ENCODE measurements around the gene MYRFL.
"Not testable (repeated sequence)": the region's sequence is repeated elsewhere in the genome, so short reads cannot be mapped to it uniquely, and the experiment has no call there.

MYRFL gene

DNA sequence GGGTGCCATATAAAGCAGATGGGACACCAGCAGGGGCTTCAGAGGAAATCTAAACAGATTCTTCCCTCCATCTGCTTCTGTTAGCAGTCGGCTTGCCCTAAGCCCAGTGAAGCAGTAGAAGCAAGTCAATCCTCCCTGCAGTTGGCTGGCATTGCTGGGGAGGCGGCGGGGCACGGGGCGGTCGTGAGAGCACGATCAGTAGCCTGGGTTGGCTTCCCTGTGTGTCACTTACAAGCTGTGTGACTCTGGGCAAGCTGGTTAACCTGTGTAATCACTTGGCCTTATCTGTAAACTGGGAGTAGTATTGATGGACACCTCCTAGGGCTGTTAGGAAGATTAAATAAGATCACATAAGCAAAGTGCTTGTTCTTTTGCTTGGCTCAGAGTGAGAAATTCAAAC lies 19.4 kb downstream of the MYRFL start:
- DNase-seq: no peak

DNA sequence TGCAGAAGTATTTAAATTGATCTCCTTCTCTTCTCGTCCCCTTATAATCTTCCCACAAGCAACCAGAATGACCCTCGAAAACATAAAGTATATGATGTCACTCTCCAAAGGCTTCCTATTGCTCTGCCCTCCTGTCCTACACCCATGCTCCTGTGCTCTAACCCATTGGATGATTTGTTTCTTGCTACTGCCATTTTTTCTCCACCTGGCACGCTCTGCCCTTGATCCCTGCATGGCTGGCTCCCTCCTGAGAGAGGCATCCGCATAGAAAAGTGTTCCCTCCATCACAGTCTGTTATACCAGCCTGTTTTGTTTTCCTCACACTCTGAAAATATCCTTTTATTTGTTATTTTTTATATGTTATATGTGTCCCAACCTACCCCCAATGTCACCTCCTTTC lies 19.8 kb downstream of the MYRFL start:
- no peak for DNase-seq

DNA sequence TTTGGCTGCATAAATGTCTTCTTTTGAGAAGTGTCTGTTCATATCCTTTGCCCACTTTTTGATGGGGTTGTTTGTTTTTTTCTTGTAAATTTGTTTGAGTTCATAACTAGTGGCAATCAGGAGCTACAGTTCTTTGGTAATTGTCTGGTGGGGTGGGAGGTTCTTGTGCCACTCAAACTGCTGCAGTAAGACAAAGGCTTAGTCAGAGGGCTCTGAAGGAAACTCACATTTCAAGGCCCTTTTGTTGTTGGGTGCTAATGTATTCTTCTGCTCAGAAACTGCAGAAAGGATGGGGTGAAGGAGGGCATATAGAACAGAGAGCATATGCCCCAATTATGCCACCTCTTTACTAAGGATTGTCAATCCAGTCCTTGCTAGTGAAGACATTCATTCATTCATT lies 21.9 kb downstream of the MYRFL start:
- DNase-seq: no peak

DNA sequence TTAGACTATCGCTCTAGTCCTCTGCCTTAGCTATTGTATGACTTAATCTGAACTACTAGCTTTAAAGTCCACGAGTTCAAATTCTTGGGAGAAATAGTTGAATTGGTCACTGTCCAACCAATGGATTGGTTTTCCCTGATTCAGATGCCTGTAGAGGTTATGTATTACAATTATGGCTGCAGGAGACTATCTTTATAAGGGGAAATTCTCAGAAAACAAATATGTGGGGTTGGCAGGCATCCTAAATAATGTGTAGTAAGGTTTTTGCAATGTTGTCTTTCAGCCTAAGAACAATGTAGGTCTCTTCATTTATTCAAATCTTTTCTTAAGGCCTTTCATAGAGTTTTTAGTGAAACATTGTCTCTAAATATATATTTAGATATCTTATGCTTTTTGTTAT lies 26.9 kb downstream of the MYRFL start:
- no peak for DNase-seq

DNA sequence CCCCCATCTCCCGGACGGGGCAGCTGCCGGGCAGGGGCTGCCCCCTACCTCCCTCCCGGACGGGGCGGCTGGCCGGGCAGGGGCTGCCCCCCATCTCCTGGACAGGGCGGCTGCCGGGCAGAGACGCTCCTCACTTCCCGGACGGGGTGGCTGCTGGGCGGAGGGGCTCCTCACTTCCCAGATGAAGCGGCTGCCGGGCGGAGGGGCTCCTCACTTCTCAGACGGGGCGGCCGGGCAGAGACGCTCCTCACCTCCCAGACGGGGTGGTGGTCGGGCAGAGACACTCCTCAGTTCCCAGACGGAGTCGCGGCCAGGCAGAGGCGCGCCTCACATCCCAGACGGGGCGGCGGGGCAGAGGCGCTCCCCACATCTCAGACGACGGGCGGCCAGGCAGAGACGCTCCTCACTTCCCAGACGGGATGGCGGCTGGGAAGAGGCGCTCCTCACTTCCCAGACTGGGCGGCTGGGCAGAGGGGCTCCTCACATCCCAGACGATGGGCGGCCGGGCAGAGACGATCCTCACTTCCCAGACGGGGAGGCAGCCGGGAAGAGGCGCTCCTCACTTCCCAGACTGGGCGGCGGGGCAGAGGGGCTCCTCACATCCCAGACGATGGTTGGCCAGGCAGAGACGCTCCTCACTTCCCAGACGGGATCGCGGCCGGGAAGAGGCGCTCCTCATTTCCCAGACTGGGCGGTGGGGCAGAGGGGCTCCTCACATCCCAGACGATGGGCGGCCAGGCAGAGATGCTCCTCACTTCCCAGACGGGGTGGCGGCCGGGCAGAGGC lies 28.3 kb downstream of the MYRFL start:
- DNase-seq: not testable (repeated sequence)

DNA sequence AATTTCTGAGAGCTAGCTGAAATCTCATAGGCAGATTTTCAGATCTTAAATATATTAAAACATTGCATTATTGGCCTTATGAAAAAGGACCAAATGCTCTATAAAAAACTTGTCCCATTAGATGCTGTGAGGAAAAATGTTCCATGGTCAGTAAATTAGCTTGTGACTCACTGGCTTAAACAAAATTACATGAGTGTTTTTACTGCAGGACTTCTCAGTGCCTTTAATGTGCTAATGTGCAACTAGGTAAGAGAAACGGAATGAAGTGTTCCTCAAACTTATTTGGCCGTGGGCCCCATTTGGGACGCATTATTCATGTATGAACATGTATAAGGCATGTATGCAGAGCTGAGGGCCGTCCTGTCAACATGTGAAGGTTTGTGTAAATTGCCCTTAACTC lies 41.7 kb downstream of the MYRFL start:
- no peak for DNase-seq

DNA sequence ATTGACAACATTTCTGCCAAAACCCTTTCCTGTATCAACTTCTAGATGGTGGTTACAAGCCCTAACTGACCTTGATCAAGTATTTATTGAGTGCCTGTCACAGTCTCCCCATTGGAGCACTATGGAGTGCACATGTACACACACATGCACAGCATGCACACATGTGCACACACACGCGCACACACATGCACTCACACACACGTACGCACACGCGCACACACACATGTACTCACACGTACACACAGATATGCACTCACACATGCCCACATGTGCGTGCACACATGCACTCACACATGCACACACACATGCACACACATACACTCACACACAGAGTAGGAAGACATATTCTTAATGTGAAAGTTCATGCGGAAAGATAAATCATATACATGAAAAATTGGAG lies 43.7 kb downstream of the MYRFL start:
- no peak for DNase-seq

DNA sequence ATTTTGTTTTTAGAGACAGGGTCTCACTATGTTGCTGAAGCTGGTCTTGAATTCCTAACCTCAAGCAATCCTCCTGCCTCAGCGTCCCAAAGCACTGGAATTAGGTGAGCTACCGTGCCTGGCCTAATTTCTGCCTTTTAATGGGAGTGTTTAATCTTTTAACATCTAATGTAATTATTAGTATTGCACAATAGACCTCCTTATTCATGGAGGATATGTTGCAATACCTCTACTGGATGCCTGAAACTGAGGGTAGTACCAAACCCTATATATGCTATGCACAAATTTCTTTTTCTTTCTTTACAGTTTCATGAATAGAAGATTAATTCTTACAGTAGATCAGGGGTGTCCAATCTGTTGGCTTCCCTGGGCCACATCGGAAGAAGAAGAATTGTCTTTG lies 47.8 kb downstream of the MYRFL start:
- DNase-seq: no peak

DNA sequence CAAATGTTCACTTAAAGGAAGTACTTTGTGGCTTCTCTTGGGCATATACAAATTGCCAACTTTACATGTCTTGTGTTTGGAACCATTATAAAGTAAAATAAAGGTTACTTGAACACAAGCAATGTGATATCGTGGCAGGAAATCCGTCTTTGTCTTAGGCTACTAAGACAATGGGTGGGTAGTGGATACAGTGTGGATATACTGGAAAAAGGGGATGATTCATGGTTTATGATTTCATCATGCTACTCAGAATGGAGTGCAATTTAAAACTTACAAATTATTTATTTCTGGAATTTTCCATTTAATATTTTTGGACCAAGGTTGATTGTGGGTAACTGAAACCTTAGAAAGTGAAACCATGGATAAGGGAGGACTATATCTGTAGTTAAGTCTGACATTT lies 48.4 kb downstream of the MYRFL start:
- DNase-seq: no peak

DNA sequence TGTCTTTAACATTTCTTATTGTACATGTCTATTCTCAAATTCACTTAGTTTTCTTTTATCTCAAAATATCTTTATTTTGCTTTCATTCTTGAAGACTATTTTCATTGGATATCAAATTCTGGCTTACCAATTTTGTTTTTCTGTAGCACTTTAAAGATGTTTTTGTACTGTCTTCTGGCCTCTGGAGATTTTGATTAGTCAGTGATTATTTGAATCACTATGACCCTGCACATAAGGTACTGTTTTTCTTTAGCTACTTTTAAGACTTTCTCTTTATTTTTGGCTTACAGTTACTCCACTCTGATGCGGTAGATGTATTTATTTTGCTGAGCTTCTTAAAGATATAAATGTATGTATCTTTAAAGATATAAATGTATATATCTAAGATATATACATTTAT lies 49.6 kb downstream of the MYRFL start:
- no peak for DNase-seq

DNA sequence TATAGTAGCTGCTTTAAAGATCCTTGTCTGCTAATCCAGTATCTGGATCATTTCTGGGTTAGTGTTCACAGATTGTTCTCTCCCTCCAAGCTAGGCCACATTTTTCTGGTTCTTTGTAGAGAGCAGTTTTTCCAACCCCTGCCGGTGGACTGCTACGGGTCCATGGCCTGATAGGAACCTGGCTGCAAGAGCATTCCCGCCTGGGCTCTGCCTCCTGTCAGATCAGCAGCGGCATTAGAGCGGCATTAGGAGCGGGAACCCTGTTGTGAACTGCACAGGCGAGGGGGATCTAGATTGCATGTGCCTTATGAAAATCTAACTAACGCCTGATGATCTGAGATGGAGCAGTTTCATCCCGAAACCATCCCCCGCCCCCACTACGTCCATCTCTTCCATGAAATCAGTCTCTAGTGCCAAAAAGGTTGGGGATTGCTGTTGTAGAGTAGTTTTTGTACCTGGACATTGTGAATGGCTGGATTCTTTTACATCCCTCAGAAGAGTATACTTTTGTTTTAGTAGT lies 50.4 kb downstream of the MYRFL start:
- DNase-seq: no peak

DNA sequence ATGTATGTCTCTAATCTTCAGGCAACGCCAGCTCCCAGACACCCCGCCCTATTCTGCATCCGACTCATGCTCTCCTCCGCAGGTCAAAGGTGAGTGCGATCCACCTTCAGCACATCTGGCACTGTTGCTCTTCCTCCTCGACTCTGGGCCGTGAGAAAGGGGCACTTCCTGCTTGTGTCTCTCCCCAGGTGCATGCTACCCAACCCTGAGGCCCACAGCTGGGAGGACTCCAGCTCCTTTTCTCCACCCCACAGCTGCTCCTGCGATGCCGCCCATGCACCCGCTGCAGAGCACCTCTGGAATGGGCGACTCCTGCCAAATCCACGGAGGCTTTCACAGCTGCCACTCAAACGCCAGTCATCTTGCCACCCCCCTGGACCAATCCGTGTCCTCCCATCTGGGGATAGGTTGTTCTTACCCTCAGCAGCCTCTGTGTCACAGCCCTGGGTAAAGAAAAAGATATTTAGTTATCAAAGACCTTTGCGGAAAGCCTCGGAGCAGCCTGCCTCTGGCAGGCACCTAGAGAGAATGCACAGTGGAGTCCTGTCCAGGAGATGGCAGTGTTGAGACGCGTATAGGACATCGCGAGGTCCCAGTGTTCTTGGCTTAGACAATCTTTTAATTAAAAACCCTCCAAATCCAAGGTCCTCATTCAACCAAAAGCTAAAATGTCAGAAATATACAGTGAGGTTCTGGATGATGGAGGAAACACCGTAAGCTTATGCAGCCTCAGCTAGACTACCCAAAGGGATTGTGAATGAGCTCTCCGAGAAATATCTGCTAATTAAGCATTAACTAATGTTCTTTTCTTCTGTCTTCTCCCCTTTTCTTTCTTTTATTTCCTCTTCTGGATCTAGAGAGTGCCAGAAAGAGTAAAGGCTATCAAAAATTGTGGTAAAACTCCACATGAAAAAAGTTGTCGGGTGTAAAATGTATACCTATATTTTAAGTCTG lies 54.3 kb downstream of the MYRFL start:
- peak; percentile 93 for DNase-seq

DNA sequence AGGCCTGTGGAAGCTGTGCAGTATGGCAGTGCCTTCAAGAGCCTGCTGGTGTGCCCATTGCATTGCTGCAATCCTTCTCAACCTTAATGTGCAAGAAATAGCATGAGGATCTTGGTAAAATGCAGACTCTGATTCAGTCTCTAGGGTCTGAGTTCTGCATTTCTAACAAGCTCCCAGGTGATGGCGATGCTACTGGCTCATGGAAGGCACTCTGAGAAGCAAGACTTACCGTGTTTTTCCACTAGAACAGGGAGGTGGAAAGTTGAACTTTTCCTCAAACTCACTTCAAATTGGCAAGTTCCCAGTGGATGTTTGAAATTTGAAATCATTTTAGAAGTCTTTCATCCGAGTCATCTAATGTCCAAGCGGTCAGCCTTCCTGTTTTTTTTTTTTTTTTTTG lies 55.5 kb downstream of the MYRFL start:
- DNase-seq: peak; percentile 44

DNA sequence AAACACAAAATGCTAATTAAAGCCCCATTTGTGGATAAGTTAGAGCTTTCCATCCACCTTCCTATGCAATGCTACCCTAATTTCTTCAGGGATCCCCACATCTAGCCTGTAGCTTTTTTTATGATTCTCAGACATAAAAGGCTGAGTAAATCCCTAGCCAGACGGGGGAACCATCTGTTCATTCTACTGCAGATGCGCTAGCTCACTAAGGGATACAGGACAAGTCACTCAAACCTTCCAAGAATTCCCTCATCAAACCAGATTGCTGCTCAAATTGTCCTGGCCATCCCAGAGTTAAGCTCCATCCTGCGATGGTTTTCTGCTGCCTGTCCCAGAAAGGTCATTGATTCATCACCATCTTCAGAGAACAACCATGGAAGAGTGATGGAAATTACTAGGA lies 56.7 kb downstream of the MYRFL start:
- no peak for DNase-seq

DNA sequence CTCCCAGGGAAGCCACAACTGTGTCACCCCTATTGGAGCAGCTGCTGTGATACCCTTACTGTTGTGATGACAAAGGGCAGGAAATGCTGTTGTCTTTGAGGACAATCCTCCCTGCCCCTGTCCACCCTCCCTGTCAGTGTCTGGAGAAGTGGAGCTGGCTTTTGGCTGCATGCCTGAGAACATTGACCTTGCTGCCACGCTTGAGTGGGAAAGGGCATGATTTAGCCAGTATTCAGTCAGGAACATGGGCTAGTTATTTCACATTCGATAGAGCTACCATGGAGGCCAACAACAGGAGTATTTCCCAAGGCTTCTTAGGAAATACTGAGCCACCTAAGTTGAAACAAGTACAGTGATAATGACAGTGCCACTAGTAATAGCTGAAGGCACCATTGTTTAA lies 59.4 kb downstream of the MYRFL start:
- peak; percentile 79 for DNase-seq

DNA sequence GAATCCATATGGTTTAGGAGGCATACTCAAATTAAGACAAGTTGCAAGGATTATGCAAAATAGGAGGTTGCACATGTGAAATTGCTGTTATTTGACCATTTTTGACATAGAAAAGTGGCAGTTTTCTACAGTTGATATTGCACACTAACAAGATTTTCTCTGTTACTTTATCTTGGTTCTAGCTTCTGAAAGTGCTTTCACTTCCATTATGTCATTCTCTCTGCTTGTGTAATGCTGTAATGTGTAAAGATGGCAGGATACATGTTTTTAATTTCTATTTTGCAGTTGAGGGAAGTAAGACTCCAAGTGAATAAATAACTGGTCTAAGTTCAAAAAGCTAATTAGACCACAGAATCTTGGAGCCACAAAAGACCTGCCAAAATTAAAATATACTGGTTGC lies 60.6 kb downstream of the MYRFL start:
- no peak for DNase-seq

DNA sequence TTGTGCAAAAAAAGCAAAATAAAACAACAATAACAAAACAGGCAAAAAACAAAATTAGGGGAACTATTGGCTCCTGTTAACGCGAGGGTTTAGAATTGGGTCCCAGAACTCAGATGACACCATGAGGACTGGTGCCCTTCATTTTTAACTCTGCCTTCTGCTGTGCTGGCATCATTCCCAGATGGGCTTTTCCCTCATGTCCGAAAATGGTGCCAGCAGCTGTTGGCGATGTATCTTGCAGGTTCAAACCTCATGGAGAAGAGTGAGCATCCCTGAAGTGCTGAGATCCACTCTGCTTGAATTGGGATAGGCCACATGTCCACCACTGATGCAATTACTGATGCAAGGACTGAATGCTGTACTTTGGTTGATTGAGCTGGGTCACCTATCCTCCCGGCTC lies 61.1 kb downstream of the MYRFL start:
- DNase-seq: no peak

DNA sequence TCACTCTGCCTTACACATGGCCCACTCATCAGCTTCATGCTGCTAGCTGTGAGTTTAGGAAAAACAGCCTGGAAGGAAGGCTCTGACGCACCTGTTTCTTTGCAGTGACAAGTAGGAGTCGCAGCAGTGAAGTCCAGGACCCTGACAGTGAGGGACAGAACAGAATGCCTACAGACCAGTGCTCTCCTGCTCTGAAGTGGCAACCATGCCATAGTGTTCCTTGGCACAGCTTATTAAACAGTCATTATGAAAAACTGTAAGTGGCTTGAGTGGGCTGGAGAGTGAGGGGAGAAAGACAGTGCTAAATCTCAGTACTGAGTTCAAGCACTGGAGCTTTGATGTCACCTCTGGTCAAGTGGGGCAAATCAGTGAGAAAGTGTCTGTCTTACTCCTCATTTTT lies 61.7 kb downstream of the MYRFL start:
- no peak for DNase-seq

DNA sequence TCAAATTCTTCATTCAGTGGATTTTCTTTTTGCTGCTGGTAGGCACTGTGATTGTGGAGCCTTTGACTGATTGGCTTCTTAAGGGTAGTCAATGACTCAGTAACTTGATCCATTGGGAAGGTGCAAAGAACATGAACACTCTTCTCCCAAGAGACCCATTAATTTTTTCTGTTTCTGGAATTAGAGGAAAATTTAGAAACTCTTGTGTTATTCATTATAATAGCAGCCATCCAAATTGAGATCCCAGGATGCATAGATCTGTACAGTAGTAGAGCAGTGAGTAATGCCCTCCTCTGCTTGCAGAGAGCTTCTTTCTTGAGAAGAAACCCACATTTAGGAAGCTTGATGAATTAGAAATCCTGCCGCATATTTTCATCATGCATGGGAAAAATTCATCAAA lies 63.9 kb downstream of the MYRFL start:
- no peak for DNase-seq

DNA sequence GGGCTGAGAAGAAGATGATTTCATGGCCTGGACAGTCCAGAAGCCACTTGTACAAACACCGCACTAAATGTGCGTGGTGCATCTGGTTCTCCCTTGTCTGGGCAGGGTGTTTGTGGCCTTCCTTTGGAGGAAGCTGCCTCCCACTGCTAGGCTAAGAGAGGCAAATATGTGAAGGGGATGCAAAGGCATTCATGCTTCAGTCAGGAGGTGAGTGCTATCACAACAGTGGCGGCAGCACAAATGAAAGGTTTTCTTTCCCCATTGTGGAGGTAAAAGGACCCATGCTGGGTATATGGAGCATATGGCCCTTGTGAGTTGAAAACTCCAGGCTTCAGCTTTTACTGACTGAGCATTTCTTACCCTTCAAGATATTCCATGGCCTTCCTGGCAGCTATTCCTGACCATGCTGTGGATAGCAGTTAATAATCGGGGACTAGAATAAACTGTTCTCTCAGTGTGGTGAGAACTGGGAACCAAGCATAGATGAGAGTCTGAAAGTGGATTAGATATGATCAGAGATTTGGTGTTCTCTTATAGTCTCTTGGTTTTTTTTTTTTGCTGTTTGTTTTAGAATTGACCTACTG lies 69.9 kb downstream of the MYRFL start:
- DNase-seq: no peak

DNA sequence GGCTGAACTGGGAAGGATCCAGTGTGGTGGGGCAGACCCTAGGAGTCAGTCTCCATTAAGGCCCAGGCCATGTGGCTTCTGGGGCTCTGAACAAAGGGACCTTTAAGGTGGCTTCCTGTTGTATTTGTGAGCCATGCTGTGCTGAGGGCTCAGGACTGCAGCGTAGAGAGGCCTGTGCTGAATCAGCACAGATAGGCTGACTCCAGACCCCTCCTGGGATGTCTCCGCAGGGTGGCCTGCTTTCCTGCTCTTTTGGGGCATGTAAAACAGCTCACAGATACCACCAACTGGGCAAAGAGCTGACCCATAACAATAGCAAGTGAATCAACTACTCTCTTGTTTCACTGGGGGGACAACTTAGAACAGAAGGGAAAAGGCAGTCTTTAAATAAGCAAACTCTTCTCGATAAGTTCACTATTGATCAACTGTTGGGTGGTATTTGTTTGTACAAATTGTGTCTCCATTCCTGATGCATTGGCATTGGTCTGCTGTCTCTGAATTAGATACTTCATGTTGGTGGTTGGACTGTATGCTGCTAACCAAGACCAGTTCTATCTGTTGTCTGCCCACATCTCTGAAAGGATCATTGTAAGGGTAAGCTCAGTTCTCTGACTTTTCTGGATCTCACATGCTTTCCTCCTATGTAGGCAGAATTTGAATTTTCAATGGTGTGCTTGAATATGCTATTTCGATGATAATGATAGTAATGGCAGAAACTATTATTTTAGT lies 71.8 kb downstream of the MYRFL start:
- DNase-seq: no peak

DNA sequence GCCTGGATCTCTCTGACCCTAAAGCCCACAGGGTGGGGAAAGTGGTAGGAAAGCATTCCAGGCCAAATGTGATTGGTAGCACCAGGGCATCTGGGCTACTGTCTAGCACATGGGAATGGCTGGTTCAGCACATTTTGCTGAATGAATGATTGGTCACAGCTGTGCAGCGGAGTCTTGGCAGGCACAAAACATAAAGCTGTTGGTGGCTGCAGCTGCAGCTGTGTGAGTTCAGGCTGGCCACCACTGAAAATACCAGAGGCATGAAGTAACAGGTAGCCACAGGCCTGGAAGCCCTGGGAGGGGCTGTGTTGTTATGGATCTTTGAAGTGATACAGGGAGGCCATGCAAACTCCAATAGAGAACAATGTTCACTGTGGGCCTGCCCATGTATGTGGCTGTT lies 72.7 kb downstream of the MYRFL start:
- DNase-seq: no peak

DNA sequence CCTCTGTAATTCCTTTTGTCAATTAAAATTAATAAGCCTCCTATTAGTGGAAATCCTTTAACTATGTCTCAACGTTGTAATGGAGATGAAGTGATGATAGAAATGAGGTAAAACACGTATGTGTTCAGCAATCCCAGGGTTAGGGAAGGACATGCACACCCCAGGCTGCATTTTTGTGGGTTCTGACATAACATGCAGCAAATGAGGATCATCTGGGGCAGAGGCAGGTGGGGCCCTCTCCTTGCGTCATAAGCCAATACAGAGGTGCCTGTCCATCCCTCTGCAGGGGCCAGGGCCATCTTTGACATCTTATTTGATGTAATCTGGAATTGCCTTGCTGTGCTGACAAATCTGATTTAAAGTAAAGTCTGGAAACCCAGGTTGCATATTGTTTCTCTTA lies 73.2 kb downstream of the MYRFL start:
- DNase-seq: no peak

Data from DMS53 (cell line).